NCI-H748 (cell line): Measurements from ENCODE around the gene FZD1.

Experiments used
- DNase-seq: peaks from one replicate; lab custom pipeline; 2025; ENCODE audit not compliant: unreplicated experiment; lab: John Stamatoyannopoulos, UW

The FZD1 gene

GRCh38 chr7:91264046-91264923, at the start of gene FZD1:
FZD1 (plus strand) TSS chr7:91264433; CDS start chr7:91264881, 448 bp downstream.
- DNase-seq, result peak; percentile 99

GRCh38 chr7:91226411-91226810, 37.8 kb upstream of the FZD1 start:
- DNase-seq, result no peak

GRCh38 chr7:91228327-91228726, 35.9 kb upstream of the FZD1 start:
- DNase-seq, result no peak

- no peak for DNase-seq
Measured at GRCh38 chr7:91228927-91229558, 35.2 kb upstream of the FZD1 start.

- no peak for DNase-seq
Measured at GRCh38 chr7:91230100-91230499, 34.1 kb upstream of the FZD1 start.

GRCh38 chr7:91230503-91230902, 33.7 kb upstream of the FZD1 start:
- no peak for DNase-seq

- peak; percentile 23 for DNase-seq
Measured at GRCh38 chr7:91233212-91233611, 31.0 kb upstream of the FZD1 start.

- DNase-seq, result no peak
Measured at GRCh38 chr7:91235211-91235832, 28.9 kb upstream of the FZD1 start.

GRCh38 chr7:91239171-91239604, 25.0 kb upstream of the FZD1 start:
- DNase-seq, result no peak

- no peak for DNase-seq
Measured at GRCh38 chr7:91239772-91240171, 24.5 kb upstream of the FZD1 start.

- DNase-seq, result no peak
Measured at GRCh38 chr7:91240376-91240941, 23.8 kb upstream of the FZD1 start.

- no peak for DNase-seq
Measured at GRCh38 chr7:91242097-91242844, 22.0 kb upstream of the FZD1 start.

GRCh38 chr7:91243591-91244301, 20.5 kb upstream of the FZD1 start:
- DNase-seq, result no peak

- no peak for DNase-seq
Measured at GRCh38 chr7:91247500-91247899, 16.7 kb upstream of the FZD1 start.

GRCh38 chr7:91248996-91249395, 15.2 kb upstream of the FZD1 start:
- no peak for DNase-seq

- no peak for DNase-seq
Measured at GRCh38 chr7:91249506-91250233, 14.6 kb upstream of the FZD1 start.

GRCh38 chr7:91250706-91251105, 13.5 kb upstream of the FZD1 start:
- no peak for DNase-seq

GRCh38 chr7:91251877-91252276, 12.4 kb upstream of the FZD1 start:
- DNase-seq, result no peak

GRCh38 chr7:91263384-91264045, 718 bp upstream of the FZD1 start:
- DNase-seq, result peak; percentile 68
